ENCODE data around the gene KIAA1328.

The KIAA1328 gene

DNA sequence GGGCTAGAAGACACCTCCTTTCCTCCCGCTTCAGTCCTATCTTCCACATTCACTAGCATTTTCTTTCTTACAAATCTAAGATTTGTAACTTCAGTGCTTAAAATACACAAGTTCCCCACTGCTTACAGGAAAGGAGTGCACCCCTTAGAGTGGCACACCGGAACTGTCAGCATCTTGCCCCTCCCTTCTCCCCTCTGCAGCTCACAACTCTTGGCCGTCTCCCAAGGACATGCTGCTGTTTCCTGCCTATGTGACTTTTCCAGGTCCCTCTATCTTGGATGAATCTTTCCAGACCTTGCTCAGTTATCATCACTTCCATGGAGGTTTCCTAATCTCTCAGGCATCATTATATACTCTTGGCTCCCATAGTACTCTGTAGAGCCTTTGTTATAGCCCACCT is 401.8 kb downstream of the KIAA1328 start:
- DNase-seq: no peak

DNA sequence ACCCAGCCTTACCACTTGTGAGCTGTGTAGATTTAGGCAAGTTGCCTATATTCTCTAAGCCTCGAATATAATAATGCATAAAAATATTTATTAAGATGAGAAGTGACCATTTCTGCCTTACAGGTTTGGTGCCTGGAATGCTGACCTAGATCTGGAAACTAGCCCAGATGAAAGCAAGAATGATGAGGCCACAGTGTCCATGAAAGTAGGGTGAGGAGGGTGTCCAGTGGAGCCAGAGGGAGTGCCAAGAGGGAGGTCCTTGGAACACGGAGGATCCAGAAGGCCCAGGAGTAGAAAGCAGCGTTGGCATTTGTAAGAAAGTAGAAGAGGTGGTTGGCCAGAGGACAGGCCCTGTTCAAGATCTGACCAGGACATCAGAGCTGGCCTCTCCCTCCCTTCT is 402.3 kb downstream of the KIAA1328 start:
- no peak for DNase-seq

DNA sequence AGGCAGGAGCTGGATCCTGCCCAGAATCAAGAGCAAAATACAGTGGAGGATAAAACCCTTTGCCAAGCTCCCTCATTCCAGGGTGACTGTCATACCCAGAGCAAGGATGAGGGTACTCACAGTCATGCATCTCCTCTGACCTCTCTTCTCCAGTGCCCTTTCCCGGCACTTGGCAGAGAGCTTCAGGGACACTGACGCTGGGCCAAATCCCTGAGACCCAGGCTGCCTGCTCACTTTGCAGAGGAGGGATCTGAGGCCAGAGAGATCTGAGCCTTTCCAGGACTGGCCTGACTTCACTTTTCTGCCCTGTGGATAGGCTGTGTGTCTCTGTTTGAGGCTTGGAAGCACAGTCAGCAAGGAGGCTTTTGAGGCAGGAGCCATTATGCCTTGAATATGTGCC is 406.7 kb downstream of the KIAA1328 start:
- DNase-seq: no peak

DNA sequence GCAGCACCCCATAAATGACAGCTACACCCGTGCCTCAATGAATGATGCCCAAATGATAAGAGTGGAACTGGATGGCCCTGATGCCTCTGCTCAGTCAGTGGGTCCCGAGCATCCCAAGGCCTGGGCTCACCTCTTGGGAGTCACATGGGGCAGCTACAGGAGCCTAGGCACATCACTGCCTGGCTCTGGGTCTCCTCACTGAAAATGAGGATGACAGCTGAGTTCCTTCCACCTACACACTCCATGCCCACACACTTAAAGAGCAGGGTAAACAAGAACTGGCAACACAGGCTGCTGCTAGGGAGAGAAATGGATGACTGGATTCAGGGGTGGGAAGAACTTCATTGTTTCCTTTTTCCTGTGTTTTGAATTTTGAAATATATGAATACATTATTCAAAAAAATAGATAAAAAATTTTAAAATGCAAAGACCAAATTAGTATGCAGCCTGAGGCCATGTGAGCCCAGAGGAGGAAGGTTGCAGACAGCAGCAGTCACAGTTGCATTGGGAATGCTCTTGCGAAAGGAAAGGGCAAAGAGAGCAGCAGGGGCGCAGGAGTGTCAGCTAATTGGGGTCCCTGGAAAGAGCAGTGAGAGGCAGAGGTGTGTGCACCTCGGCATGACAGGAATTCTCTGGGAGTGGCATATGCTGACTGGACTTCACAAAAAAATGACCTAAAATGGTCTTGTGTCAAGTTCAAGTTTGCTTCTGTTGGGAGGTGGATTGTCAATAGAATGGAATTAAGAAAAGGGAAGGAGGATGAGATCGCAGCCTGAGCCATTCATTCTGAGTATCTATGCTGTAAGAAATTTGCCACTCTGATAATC is 409.6 kb downstream of the KIAA1328 start:
- DNase-seq: no peak

DNA sequence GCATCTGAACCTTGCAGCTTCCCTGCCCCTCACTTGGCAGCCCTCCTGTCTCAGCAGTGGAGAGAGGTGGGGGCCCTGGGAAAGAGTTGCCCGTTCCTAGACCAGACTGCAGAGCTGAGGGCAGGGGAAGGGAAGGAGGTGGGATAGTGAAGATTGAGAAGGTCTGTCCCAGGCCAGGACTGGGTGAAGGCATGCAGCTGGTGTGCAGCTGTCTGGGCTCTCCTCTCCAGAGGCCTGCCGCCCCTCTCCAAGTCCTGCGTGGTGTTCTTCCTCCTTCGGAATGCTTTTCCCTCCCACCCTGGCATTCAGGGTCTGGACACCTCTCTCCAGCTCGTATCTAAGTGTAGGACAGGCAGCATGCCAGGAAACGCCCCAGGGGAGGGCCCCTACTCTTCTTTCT is 413.2 kb downstream of the KIAA1328 start:
- DNase-seq: no peak

DNA sequence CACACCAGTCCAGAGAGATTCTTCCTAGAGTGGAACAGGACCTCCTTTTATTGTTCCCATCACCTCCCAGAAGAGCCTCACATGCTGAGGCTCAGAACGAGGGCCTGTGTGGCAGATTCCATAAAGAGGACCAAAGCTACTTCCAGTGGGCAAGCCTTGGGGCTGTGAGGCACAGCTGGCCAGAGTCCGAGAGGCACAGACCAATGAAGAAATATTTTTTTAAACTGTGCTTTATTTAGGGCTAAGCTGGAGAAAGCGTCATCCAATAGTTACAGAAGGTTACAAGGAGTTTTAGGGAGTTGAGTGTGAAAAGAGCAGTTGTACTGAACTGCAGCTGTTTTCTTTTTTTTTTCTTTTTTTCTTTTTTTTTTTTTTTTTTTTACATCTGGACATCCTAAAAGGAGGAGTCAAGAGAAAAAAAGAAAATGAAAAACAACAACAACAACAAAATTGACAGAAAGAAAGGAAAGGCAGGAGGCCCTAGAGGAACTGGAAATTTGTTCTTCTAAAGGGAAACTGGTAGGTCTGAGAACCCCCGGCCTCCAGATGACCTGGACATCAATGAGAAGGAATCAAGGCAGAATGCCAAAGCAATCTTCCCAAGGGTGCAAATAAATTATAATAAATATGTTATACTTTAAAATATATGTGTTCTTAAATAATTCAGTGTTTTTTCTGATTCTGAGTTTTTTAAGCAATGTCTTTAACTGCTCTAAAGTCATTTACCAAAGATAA is 414.1 kb downstream of the KIAA1328 start:
- no peak for DNase-seq

DNA sequence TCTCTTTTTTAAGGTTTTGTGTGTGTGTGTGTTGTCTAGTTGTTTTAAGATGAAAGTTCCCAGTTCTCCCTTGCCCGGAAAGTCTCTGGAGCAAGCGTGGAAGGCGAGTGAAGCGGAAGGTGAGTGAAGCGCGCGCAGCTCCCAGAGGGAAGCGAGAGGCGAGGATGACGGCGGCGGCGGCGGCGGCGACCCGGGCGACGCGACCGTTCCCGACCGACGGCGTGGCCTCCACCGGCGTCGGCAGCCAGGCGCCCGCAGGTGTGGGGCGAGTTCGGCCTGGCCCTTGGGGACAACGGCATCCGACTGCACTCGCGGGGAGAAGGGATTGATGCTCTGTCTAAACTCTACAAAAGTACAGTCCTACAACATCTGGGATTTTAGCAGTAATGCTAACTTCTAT is 414.8 kb downstream of the KIAA1328 start:
- no peak for DNase-seq

DNA sequence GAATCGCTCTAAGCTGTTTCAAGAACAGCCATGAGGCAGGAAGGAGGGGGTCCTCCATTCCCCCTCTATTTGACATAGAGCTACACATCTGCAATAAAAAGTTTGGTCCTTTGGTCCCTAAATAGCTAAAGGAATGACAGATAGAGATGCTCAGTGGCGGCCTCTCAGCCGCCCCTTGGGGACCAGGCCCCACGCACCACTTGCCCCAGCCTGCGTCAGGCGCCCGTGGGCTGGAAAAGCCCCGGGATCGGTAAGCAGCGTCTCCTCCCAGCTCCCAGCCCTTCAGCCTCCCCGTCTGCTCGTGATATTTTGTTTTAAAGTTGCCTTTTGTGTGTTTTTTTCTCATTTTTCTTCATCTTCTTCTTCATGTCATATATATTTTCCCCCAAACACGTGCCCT is 415.7 kb downstream of the KIAA1328 start:
- DNase-seq: no peak

DNA sequence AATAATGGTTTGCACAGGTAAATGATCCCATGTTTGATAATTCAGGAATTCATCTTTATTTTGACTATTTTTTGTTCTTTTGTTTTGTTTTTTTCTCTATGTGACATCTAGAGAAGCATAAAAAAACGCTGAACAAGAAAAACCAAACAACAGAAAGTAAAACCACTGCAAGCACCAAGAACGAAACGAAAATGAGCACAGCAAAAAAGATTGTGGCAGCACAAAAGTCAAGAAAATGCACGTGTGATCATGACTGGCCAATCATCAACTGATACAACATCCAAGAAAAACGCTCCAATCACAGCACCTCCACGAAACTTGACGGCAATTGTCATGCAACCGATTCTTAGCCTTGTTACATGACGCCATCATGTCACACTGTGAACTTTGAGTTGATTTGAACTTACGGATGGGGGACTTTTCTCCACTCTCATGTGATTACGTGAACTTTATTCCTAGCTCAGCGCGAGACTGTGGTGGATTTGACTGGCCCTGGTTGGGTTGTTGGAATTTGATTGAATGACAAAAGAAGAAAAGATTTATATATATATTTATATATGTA is 417.9 kb downstream of the KIAA1328 start:
- DNase-seq: no peak

DNA sequence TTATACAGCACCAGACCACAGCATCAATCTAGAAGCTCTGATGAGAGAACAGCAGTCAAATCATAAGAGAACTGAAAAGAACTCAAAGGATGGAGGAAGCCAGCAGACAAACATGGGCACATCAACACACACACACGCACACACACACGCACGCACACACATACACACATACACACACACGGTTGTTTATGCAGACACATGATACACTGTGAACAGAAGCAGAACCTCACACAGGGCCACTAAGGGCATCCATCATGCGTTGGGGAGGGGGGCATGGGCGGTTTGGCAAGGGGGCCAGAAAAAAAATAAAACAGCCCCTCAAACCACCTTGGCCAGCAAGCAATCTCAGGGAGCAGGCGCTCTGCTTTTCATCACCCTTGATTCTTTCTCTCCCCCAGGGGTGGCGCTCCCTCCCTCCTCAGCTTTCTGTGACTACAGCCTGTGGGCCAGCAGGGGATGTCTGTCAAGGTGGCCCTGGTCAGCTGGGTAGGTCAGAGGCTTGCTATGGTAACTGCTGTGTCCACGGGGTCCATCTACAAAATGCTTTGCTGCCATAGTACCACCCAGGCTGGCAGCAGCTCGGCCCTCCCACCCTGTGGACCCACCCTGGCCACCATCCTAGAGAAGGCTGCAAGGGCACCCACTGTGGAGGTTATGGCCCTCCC is 418.7 kb downstream of the KIAA1328 start:
- no peak for DNase-seq

DNA sequence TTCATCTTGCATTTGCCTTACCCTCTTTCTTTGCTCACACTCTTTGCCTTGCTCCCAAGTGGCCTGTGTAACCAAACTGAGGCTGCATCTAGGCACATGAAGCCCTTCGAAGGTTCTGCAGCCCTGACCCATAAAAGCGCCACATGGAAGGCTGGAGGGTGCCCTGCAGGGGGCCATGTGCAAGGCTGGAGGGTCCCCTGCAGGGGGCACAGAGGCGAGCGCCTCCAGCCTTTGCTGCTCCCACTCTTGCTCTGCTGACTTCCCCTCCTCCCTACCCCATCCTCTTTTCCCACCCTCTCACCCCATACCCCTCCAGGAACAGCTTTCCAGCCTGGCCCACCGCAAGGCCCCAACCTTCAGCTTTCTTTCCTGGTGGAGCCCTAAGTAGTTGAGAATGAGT is 419.4 kb downstream of the KIAA1328 start:
- DNase-seq: no peak

DNA sequence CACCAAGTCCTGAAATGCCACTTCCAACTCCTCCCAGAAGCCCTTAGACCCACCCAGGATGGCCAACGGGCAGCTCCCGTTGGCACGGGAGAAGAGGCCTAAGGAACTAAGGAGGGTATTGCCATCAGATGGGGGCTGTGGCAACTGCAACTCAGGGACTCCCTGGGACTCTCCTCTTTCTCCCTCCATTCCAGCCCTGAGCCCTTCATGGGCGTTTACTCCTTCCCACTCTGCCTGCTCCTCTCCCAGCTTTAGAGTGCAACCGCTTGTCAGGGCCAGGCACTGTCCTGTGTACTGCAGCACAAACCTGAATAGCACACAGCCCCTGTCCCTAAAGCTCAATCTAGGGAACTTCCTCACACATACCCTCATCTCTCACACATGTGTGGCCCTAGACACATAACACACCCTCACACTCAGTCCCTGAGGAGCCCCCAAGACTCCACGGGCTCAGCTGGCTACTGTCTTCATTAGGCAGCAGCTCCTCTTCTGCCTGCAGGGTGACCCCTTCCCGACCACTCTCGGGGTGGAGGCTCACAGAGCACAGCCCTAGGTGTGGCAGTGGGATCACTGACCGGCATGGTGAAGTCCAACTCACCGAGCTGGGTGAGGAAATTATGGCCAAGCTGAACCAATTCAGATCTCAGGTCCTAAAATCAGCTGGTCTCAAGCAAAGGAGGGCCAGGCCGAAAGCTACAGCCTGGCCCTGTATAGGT is 420.4 kb downstream of the KIAA1328 start:
- no peak for DNase-seq

DNA sequence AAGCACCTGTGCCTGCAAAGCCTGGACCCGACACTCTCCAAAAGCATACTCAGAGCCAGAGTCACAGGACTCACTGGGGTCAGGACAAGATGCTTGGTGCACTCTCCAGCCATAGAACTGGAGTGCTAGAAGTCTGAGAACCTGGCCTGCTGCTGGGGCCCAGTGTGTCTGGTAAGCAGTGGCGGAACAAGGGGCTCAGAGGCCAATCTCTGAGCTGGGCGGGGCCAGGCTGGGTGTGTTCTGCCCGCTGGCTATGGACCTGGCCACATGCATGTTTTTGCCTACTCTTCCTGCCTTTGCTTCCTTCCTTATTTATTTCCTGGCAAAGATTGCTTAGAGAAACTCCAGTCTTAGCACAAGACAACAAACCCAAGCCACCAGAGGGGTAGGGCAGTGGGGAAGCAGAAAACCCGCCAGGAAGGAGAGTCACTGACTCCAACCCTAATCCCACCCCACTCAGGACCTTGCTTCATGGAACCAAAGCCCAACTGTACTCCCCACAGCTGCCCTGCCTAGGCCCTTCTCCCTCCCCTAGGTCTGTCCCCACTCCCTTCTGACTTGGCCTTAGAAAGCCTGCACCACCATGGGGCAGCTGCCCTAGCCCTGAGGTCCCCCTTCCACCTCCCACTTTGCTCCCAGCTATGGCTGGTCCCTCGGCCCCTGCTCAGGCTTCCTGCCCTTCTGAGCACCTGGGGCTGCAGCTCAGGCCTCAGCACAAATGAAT is 421.1 kb downstream of the KIAA1328 start:
- no peak for DNase-seq

DNA sequence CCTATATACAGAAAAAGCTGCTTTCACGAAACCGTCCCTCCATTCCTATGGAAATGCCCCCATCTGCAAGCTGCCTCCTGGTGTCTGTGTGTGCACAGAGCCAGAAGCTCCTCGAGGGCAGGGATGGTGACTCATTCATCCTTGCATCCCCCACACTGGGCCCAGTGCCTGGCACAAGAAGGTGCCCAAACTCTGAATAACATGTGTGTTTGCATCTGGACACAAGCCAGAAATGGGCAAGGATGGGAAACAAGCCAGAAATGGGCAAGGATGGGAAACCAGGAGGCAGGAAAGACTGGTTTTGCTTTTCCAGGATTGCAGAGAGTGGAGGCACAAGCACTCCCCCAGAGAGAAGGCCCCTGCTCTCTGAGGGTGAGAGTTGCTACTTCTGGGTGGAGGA is 422.8 kb downstream of the KIAA1328 start:
- DNase-seq: no peak

DNA sequence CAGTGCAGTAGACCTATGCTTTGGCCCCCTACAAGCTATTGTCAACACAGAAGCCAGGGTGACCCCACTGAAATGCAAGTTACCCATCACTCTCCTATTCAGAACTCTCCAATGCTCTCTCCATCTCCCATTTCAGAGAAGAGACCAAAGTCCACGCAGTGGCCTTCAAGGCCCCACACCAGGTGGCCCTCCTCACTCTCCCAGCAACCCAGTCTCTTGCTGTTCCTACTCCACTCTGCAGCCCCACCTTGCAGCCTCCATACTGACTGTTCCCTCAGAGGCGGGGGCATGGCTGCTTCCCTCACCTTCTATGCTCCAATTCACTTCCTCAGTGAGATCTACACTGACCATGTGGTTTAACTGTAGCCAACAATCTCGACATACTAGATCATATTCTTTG is 423.4 kb downstream of the KIAA1328 start:
- DNase-seq: no peak

DNA sequence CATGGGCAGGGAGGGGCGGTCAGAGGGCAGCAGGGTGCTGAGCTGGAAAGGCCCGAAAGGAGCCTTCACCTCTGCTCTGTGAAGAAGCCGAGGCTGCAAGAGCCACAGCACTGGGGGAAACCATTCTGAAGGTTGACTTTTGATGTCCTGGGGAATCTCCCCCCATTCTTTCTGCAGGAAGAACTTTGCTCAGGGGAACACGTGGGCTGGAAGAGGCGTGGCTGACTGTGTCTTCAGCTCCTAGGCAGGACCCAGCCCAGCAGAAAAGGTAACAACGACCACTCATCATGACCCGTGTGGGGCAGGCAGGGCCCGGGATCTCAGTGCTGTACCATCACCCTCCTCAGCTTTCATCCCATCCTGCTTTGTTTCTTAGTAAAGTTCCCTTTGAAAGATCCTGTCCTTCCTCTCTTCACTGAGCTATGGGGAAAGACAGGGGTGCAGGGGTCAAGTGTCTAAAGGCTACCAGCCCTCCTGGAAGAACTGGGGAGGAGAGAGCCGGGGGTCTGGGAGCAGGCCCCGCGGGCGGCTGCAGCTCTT is 424.0 kb downstream of the KIAA1328 start:
- no peak for DNase-seq

DNA sequence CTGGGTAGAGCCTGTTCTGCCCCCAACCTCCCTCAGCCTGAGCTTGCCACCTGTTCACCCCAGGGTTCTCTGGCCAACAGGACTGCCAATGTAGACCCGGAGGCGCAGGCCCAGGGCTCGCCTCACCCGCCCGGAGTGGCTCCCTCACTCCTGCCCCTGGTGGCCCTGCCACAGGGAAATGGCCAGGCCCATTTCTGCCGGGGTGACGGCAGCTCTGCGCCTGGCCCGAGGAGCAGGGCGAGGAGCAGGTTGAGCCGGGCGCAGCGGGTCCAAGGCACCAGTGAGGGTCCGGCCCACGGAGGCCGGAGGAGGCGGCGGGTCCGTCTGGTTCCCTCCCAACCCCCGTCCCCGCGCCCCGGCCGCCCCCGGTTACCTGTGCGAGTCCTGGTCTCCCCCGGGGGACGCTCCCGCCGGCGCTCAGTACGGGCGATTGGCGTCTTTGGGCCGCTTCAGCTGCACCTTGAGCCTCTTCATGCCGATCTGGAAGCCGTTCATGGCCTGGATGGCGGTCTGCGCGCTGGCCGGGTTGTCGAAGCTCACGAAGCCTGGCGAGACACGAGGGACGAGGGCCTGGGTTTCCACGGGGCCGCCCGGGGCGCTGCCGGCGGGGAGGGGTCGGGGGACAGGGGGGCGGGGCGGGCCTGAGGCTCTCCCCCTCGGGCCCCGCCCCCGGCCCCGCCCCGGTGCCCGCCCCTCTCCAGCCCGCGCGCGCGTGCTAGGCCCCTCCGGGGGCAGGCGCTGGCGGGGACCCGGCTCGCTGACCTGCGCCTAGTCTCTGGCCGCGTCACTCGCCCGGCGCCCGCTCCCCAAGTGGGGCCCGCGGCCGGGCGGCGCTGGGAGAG is 424.7 kb downstream of the KIAA1328 start:
- no peak for DNase-seq

DNA sequence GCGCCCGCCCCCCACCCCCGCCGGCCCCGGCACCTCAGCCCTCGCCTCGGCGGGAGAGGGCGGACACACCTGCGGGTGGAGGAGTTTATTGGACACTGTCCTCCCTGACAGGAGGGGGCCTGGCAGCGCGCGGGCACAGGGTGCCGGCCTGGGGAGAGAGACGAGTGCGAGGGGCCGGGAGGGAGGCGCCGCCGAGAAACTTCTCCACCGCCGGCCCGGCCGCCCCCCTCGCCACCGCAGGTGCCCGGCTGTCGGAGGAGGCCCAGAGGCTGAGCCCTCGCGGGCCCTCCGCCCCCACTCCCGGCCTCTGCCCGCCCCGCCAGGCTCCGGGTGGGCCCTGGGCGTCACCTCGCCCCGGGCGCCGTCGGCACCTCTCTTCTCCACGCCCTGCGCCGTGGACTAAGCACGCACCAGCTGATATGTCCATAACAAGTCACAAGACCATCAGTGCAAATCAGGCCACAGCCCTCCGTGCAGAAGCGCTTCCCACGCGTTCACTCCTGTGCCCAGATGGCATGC is 425.4 kb downstream of the KIAA1328 start:
- no peak for DNase-seq

DNA sequence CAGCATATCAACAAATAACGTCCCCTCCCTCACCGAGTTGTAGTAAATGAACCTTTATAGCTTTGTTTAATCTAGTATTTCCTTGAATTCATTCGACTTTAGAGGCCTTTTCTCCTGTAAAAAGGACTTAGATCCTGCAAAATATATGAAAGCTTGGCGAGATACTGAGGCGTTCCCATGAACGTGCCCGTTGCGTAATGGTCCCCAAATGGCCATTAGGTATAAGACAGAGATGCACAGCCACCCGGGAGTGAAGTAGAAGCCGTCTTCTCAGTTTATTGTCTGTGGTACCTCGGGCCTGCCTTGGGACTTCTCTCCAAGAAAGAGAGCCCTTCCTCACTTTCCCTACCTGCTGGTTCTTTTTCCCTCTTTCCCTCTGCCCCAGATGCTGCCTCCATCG is 426.0 kb downstream of the KIAA1328 start:
- no peak for DNase-seq

DNA sequence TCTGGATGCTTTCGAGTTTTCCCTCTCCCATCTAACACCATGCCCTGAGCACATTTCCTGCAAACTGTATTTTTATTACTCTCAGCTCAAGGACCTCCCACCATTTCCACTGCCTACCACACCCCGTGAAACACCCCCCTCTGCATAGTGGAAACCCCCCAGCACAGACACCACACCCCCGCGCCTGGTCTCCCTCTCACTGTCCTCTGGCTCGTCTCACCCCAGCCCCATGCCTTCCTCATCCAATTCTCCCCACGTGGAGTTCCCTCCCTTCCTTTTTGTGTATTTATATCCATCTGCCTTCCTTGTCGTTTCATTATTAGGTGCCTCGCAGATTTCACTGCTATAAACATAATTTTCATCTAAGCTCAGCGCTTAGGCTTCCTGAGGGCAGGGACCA is 429.2 kb downstream of the KIAA1328 start:
- DNase-seq: no peak

DNA sequence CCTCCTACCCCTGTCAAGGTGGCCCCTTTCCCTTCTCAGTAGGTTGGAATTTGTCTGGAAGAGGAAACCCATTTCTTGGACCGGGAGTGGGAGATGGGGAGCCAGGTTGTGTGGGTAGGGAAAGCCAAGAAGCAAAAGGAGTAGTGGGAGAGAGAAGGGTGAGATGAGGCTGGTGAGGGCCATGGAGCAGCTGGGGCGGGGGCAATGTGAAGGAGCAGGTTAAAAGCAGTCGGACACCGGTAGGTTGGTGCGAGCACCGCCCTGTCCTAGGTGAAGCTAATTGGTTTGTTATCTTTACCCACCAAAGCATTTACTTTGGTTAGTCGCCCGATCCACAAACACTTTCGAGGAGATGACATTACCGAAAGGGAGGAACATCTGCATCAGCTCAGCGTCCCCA is 429.9 kb downstream of the KIAA1328 start:
- no peak for DNase-seq

Data from stimulated activated CD4-positive, alpha-beta T cell treated with anti-CD3 and anti-CD28 coated beads, Interleukin-4, amount 100 ng/mL, for 1 hour (primary cell).